GM23338 (cell line): ENCODE data around the gene OLFM1. TPM values are rescaled to one million over a fixed set of nuclear protein-coding genes. Genes with fewer than 3 reads are reported as not detected.

Source experiments
- ATAC-seq: fragments of 200-7000 bp; cut with Tn5 transposase; 3 replicates; pipeline ENCODE4 v1.9.1; 2020
- DNase-seq: peaks from one replicate; pipeline ENCODE4 v3.0.0-alpha.2; 2015; ENCODE audit warnings: low spot score
- H2AFZ ChIP-seq: fragments of 200-600 bp; sonication (generic); 2 replicates; pipeline ENCODE4 v1.8.0; 2016; ENCODE audit warnings: antibody characterized with exemption, mild to moderate bottlenecking, moderate library complexity
- H3F3A ChIP-seq: fragments of 200-600 bp; sonication (generic); replicated peaks from 2 replicates; pipeline ENCODE4 v1.8.0; 2017; ENCODE audit warnings: antibody characterized with exemption, mixed run types, low read depth
- H3K27ac ChIP-seq: fragments of 200-600 bp; sonication (generic); 2 replicates; pipeline ENCODE4 v1.6.1; 2016; ENCODE audit warnings: low read depth
- H3K27me3 ChIP-seq: fragments of 200-600 bp; sonication (generic); 2 replicates; pipeline ENCODE4 v1.8.0; 2016; ENCODE audit warnings: mild to moderate bottlenecking, mixed run types, moderate library complexity; ENCODE audit not compliant: insufficient read depth
- H3K36me3 ChIP-seq: fragments of 200-600 bp; sonication (generic); 2 replicates; pipeline ENCODE4 v1.8.0; 2016; ENCODE audit warnings: mild to moderate bottlenecking; ENCODE audit not compliant: insufficient read depth
- H3K4me1 ChIP-seq: fragments of 200-600 bp; sonication (generic); 2 replicates; pipeline ENCODE4 v1.8.0; 2016; ENCODE audit warnings: mild to moderate bottlenecking, moderate library complexity; ENCODE audit not compliant: insufficient read depth
- H3K4me2 ChIP-seq: fragments of 200-600 bp; sonication (generic); 2 replicates; pipeline ENCODE4 v1.7.1; 2017; ENCODE audit warnings: mixed run types
- H3K4me3 ChIP-seq: fragments of 200-600 bp; sonication (generic); 2 replicates; pipeline ENCODE4 v1.6.1; 2016; ENCODE audit warnings: mixed run types
- H3K79me2 ChIP-seq: fragments of 200-600 bp; sonication (generic); replicated peaks from 2 replicates; pipeline ENCODE4 v1.8.0; 2017; ENCODE audit warnings: mild to moderate bottlenecking; ENCODE audit not compliant: insufficient read depth
- H3K9me2 ChIP-seq: fragments of 200-600 bp; sonication (generic); 2 replicates; pipeline ENCODE4 v1.8.0; 2017; ENCODE audit not compliant: insufficient read depth
- H4K20me1 ChIP-seq: fragments of 200-600 bp; sonication (generic); replicated peaks from 2 replicates; pipeline ENCODE4 v1.8.0; 2017; ENCODE audit warnings: mild to moderate bottlenecking; ENCODE audit not compliant: insufficient read depth
- H3K27ac Mint-ChIP-seq: 2 replicates; pipeline ENCODE4 v1.8.0; 2020; ENCODE audit warnings: inconsistent platforms, mild to moderate bottlenecking, moderate library complexity, mixed read lengths
- H3K27me3 Mint-ChIP-seq: 3 replicates; pipeline ENCODE4 v1.8.0; 2022; ENCODE audit warnings: low read depth, mild to moderate bottlenecking, moderate library complexity, mixed read lengths, inconsistent platforms; ENCODE audit not compliant: insufficient read depth, poor library complexity
- H3K36me3 Mint-ChIP-seq: 3 replicates; pipeline ENCODE4 v1.8.0; 2021; ENCODE audit warnings: low read depth, mild to moderate bottlenecking, inconsistent platforms, moderate library complexity, mixed read lengths
- H3K4me1 Mint-ChIP-seq: 3 replicates; pipeline ENCODE4 v1.8.0; 2020; ENCODE audit warnings: mild to moderate bottlenecking, inconsistent platforms, mixed read lengths
- H3K4me3 Mint-ChIP-seq: 3 replicates; pipeline ENCODE4 v1.8.0; 2021; ENCODE audit warnings: moderate library complexity, mild to moderate bottlenecking, inconsistent platforms, mixed read lengths
- H3K9me3 Mint-ChIP-seq: 3 replicates; pipeline ENCODE4 v1.8.0; 2020; ENCODE audit warnings: moderate library complexity, mild to moderate bottlenecking, inconsistent platforms, mixed read lengths
- CREB1 ChIP-seq: fragments of 250-450 bp; sonication (Bioruptor Pico); IDR thresholded peaks from 2 replicates; pipeline ENCODE4 v1.5.0; 2020; ENCODE audit warnings: low read depth, mild to moderate bottlenecking, moderate library complexity
- ETS1 ChIP-seq: IDR thresholded peaks from 2 replicates; pipeline ENCODE4 v1.6.1; 2016; ENCODE audit warnings: antibody characterized with exemption
- EZH2phosphoT487 ChIP-seq: fragments of 200-600 bp; sonication (generic); IDR thresholded peaks from one replicate; pipeline ENCODE4 v1.8.1; 2018; ENCODE audit warnings: antibody characterized with exemption; ENCODE audit not compliant: unreplicated experiment
- JUNB ChIP-seq: IDR thresholded peaks from one replicate; pipeline ENCODE4 v1.6.1; 2016; ENCODE audit warnings: antibody characterized with exemption; ENCODE audit not compliant: unreplicated experiment
- NANOG ChIP-seq: IDR thresholded peaks from 2 replicates; pipeline ENCODE4 v1.6.1; 2016; ENCODE audit warnings: antibody characterized with exemption, borderline replicate concordance
- POLR2AphosphoS5 ChIP-seq: IDR thresholded peaks from 2 replicates; pipeline ENCODE4 v1.6.1; 2016; ENCODE audit warnings: antibody characterized with exemption, low read depth
- REST ChIP-seq: IDR thresholded peaks from one replicate; pipeline ENCODE4 v1.6.1; 2018; ENCODE audit warnings: antibody characterized with exemption; ENCODE audit not compliant: unreplicated experiment
- STAT1 ChIP-seq: IDR thresholded peaks from one replicate; pipeline ENCODE4 v1.6.1; 2016; ENCODE audit warnings: antibody characterized with exemption; ENCODE audit not compliant: unreplicated experiment
- ZNF114 ChIP-seq: fragments of 250-450 bp; sonication (Bioruptor Pico); IDR thresholded peaks from 2 replicates; pipeline ENCODE4 v1.5.0; 2020; ENCODE audit warnings: mild to moderate bottlenecking, moderate library complexity
- ZNF462 ChIP-seq: fragments of 250-450 bp; sonication (Bioruptor Pico); IDR thresholded peaks from 2 replicates; pipeline ENCODE4 v1.5.0; 2020; ENCODE audit warnings: mild to moderate bottlenecking, moderate library complexity
- polyA plus RNA-seq: library from polyadenylated mRNA; unstranded; fragments of >200 nt; fragmentation: Nextera tagmentation; extraction: Ambion mirVana; gene quantifications from 2 replicates; pipeline ENCODE4 v1.2.1, GENCODE V29; 2016
- total RNA-seq: library from RNA; depleted of rRNA; stranded (reverse); fragments of >200 nt; shearing (Covaris generic); gene quantifications from 2 replicates; pipeline ENCODE4 v1.2.3, GENCODE V29; 2014

Gene OLFM1
- total and polyA plus RNA-seq, 2 experiments from 2014 or later = 20.6 to 40.1 TPM

- Mint-ChIP-seq H3K36me3 (peaks cover 3% of the 10 kb centered on the region; the same call in 2 of the 3 replicates), H3K9me3 (peaks cover 6% of the 10 kb centered on the region; the same call in 1 of the 3 replicates), H3K27ac (no peak overlapping the region), H3K27me3 (peaks cover 14% of the 10 kb centered on the region), H3K4me3 (no peak overlapping the region), H3K4me1 (no peaks in the 10 kb centered on the region)
- Histone ChIP-seq H3K27me3 (no peaks in the 10 kb centered on the region), H3K27ac (no peak overlapping the region), H2AFZ (no peak overlapping the region), H3F3A (no peaks in the 10 kb centered on the region), H3K4me3 (no peak overlapping the region), H3K9me2 (no peaks in the 10 kb centered on the region), H3K36me3 (no peaks in the 10 kb centered on the region), H3K4me1 (no peaks in the 10 kb centered on the region), H3K79me2 (no peaks in the 10 kb centered on the region), H3K4me2 (no peak overlapping the region), H4K20me1 (no peaks in the 10 kb centered on the region)
- DNase-seq = no peak
- ATAC-seq = no peak
- TF ChIP-seq EZH2phosphoT487 (no peak), POLR2AphosphoS5 (no peak), ZNF114 (CRISPR knock-in tag) (no peak), ZNF462 (CRISPR knock-in tag) (no peak), ETS1 (no peak), REST (no peak), CREB1 (CRISPR knock-in tag) (no peak), STAT1 (no peak), NANOG (no peak), JUNB (no peak)
Observed at GRCh38 chr9:135127718-135128670, 40.5 kb downstream of the OLFM1 start.
